Choroid plexus epithelial cell (primary cell): Measurements from ENCODE around the gene CEND1.
A peak's percentile ranks its signal among the peaks of the same experiment; 100 is the strongest.

Experiments used
- DNase-seq: peaks from one replicate; pipeline ENCODE4 v3.0.0-alpha.2; 2010; ENCODE audit warnings: low read depth
- H3K4me3 ChIP-seq: 2 replicates; pipeline ENCODE4 v1.5.1; 2011; ENCODE audit warnings: low read depth, mild to moderate bottlenecking, control low read depth, low read length, moderate library complexity
- TF ChIP-seq, protein P1 (sequence below): conservative IDR thresholded peaks from 2 replicates; pipeline ENCODE4 v1.5.1; 2011; ENCODE audit warnings: low read depth, mild to moderate bottlenecking, control low read depth, inconsistent platforms, low read length, moderate library complexity

CEND1 gene

DNA sequence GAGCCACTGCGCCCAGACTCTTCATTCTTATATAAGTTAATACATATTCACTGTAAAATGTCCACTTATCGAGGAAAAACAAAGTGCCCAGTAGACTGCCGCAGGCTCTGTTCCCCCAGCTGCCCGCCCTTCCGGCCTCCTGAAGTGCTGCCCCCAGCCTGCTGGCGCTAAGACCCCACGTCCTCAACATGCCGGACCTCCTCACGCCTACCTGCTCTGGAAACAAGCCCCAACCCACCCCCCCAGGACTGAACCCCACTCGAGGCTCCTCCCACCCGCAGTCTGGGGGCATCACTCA, 13.7 kb downstream of the CEND1 start:
- no peak for DNase-seq
- TF ChIP-seq, protein P1, sequence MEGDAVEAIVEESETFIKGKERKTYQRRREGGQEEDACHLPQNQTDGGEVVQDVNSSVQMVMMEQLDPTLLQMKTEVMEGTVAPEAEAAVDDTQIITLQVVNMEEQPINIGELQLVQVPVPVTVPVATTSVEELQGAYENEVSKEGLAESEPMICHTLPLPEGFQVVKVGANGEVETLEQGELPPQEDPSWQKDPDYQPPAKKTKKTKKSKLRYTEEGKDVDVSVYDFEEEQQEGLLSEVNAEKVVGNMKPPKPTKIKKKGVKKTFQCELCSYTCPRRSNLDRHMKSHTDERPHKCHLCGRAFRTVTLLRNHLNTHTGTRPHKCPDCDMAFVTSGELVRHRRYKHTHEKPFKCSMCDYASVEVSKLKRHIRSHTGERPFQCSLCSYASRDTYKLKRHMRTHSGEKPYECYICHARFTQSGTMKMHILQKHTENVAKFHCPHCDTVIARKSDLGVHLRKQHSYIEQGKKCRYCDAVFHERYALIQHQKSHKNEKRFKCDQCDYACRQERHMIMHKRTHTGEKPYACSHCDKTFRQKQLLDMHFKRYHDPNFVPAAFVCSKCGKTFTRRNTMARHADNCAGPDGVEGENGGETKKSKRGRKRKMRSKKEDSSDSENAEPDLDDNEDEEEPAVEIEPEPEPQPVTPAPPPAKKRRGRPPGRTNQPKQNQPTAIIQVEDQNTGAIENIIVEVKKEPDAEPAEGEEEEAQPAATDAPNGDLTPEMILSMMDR, result no peak
- peak overlapping the region; percentile 88 for H3K4me3 ChIP-seq

- H3K4me3 ChIP-seq, result peak overlapping the region; percentile 18
- TF ChIP-seq, protein P1, result no peak
- no peak for DNase-seq
Measured at GRCh38 chr11:774873-775592, 14.9 kb downstream of the CEND1 start.

DNA sequence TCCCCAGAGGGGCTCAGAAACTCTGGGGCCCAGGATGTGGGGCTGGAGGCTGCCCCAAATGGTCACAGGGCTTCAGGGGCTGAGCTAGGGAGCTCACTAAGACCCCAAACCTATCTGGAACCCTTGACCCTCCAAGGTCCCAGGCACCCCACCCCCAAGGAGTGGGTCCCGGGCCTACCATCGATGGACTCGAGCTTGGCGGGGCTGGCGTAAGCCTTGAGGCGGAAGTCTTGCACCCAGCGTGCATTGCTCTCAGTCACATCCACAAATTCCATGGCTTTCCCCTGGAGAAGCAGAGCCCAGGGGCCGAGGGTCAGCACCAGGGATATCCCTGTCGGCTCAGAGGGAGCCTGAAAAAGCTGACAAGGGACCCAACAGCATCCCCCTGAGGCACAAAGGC, 16.1 kb downstream of the CEND1 start:
- TF ChIP-seq, protein P1, result no peak
- DNase-seq, result no peak
- no peak overlapping the region for H3K4me3 ChIP-seq

DNA sequence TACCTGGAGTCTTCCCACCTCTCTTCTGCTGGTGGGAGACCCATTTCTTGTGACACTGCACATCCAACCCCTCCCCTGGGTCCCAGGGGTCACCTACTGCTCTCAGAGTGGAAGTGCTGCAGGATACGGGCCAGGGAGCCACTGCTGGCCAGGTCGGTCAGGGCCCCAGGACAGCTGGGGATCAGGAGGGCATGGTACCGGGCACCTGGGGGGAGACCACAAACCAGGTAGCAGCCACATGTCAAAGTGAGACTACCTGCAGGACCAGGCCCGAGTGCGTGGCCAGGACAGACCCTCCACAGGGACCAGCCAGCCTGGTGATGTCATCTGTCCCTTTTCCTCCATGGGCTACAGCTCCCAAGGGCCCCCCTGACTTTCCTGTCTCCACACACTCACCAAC, 16.5 kb downstream of the CEND1 start:
- H3K4me3 ChIP-seq, result no peak overlapping the region
- TF ChIP-seq, protein P1, result no peak
- no peak for DNase-seq

- TF ChIP-seq, protein P1, result no peak
- no peak overlapping the region for H3K4me3 ChIP-seq
- DNase-seq, result no peak
Measured at GRCh38 chr11:772429-773390, 17.2 kb downstream of the CEND1 start.

DNA sequence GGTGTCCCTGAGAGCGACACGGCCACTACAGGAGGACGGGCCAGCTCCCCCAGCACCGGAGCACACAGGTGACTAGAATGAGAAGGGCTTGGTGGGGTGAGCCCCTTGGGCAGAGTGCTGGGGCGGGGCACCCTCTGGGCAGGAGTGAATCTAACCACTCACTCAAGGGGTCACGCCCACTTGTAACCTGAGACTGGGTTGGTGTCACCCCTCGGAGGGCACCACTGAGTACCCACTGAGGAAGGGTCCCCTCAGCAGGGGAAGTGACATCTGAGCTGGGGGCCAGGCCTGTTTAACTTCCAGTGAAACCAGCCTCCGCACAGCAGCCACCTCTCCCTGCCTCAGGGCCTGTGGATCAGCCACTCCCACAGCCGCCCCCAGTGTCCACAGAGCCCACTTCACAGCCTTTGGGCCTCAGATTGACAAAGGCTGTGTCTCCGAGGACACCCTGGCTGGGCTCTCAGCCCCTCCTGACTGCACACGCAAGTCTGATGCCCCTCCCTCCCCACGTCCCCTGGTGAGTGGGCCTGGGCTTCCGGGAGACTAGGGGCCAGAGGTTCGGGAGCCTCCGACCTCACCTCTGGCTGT, 18.2 kb downstream of the CEND1 start:
- H3K4me3 ChIP-seq, result no peak overlapping the region
- TF ChIP-seq, protein P1, result no peak
- DNase-seq, result no peak
